ENCODE measurements around the gene FAM117A.
A peak's percentile ranks its signal among the peaks of the same experiment; 100 is the strongest.

Gene FAM117A

DNA sequence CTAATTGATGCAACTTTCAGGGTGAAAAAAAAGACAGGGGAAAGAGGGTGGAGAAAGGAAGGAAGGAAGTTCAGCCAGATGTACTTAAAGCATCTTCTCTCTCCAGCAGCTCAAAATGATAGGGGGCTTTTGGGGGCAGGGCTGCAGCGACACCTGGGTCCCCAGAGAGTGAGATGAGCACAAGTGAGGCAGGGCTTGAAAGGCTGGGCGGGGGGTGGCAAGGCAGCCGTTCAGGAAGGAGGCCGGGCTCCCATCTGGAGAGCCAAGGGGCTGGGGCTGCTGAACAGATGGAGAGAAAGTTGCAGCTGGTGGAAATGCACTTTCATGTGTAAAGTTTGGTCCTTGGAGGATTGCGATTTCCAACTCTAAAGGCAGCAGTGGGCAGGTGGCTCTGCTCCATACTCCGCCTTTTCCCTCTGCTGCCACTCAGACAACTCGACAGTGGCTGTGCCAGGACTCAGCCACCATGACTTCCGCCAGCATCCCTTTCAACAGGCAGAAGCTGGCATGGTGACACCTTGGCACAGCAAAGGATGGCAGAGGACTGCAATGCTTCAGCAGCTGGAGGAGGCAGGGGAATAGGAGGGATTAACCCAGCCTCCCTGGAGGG lies 63.9 kb downstream of the FAM117A start:
- no peak for TF ChIP-seq CTCF (IDR thresholded peaks at IDR 0.05; ENCODE audit: extremely low read depth, insufficient read depth, missing control alignments)
- in situ Hi-C loops (cut with MboI; ENCODE audit: low pct_unique_long_range_greater_than_20kb, low sequenced_read_pairs, unreplicated experiment): loop anchor here (5.0 to 25.0 kb wide), 3 partner anchors 85 to 287 kb away; partner anchors contain the start of genes DLX3 and KAT7
- DNase-seq (ENCODE audit: low spot score): no peak

DNA sequence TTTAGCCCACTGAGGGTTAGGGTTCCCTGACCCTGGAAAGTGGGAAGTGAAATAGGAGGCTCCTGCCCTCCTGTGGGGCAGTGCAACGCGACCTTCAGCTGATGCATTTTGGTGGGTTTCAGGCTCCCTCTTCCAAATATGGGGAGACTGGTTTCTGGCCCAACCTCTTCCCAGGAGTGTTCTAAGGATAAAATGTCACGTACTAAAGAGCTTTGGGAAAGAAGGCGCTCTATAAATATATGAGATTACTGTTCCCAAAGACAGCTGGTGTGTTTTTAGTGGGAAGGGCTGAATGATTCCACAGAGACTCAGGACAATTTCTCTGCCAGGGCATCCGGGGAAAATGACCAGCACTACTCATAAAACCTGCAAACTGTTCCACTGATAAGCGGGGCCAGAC lies 65.9 kb downstream of the FAM117A start:
- in situ Hi-C loops (cut with MboI; ENCODE audit: low pct_unique_long_range_greater_than_20kb, low sequenced_read_pairs, unreplicated experiment): no loop called here
- TF ChIP-seq CTCF (IDR thresholded peaks at IDR 0.05; ENCODE audit: extremely low read depth, insufficient read depth, missing control alignments): no peak
- no peak for DNase-seq (ENCODE audit: low spot score)

DNA sequence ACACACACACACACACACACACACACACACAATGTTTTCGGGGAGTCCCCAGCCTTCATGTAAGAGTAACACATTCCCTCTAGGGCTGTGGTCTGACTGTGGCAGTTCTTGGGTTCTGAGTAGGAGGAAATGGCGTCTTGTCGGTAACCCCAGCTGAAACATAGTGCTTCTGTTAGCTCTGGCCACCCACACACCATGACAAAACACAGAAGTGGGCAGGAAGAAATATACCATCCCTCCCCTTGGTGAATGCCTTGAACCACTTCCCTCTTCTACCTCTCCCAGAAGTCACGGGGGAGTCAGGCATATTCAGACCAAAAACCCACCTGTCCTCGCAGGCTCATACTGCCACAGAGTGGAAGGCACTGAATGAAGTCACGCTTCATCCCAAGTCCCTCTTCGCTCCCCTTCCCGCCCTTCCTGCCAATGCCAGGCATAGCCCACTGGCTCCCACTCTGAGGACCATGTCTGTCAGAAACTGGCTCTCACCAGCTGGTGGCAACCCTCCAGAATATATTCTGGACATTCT lies 67.6 kb downstream of the FAM117A start:
- in situ Hi-C loops (cut with MboI; ENCODE audit: low pct_unique_long_range_greater_than_20kb, low sequenced_read_pairs, unreplicated experiment): no loop called here
- no peak for TF ChIP-seq CTCF (IDR thresholded peaks at IDR 0.05; ENCODE audit: extremely low read depth, insufficient read depth, missing control alignments)
- DNase-seq (ENCODE audit: low spot score): peak; percentile 75

GRCh38 chr17:49695698-49696232 lies 68.2 kb downstream of the FAM117A start:
- in situ Hi-C loops (cut with MboI; ENCODE audit: low pct_unique_long_range_greater_than_20kb, low sequenced_read_pairs, unreplicated experiment): no loop called here
- TF ChIP-seq CTCF (IDR thresholded peaks at IDR 0.05; ENCODE audit: extremely low read depth, insufficient read depth, missing control alignments): no peak
- DNase-seq (ENCODE audit: low spot score): no peak

- in situ Hi-C loops (cut with MboI; ENCODE audit: low pct_unique_long_range_greater_than_20kb, low sequenced_read_pairs, unreplicated experiment): no loop called here
- peak; percentile 74 for DNase-seq (ENCODE audit: low spot score)
- peak; percentile 88 for TF ChIP-seq CTCF (IDR thresholded peaks at IDR 0.05; ENCODE audit: extremely low read depth, insufficient read depth, missing control alignments)
These were observed 68.9 kb downstream of the FAM117A start for GRCh38 chr17:49694847-49695697.

DNA sequence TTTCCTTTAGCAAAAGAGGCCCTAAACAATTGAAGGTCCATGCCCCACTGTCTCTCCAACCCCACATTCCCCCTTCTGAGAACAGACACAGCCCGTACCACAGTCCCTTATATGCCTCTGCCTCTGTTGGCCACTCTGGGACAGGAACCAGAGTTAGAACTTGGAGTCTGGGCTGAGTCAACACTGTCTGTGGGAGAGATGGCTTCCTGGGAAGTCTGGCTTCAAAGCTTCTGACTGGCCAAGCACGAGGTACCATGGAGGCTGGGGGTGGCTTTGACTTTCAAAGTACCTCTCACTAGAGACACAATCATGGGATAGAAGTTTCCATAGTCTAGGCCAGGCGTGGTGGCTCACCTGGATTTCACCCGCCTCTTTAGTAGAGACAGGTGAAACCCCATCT lies 71.2 kb downstream of the FAM117A start:
- no peak for TF ChIP-seq CTCF (IDR thresholded peaks at IDR 0.05; ENCODE audit: extremely low read depth, insufficient read depth, missing control alignments)
- no peak for DNase-seq (ENCODE audit: low spot score)
- in situ Hi-C loops (cut with MboI; ENCODE audit: low pct_unique_long_range_greater_than_20kb, low sequenced_read_pairs, unreplicated experiment): no loop called here

Data from GM13977 (cell line).